Small intestine (tissue), 7 donors: ENCODE results near the gene MANSC4. TPM values are rescaled to one million over a fixed set of nuclear protein-coding genes. Genes with fewer than 3 reads are reported as not detected.
A peak's percentile ranks its signal among the peaks of the same experiment; 100 is the strongest.
"Not testable (repeated sequence)": the region's sequence is repeated elsewhere in the genome, so short reads cannot be mapped to it uniquely, and the experiment has no call there.

Experiments used
- DNase-seq, 2 donors: peaks; one replicate each; pipeline versions ENCODE4 v3.0.0 to v3.0.0-alpha.2; 2013
- FAIRE-seq: peaks from 2 replicates; lab custom pipeline; 2012; peaks lifted over from hg19 to GRCh38; lab: Jason Lieb, UNC
- H3K27ac ChIP-seq, 3 donors: one replicate each; pipeline ENCODE4 v1.5.1; 2013; ENCODE audit warnings: low read length in 2 of 3, mild to moderate bottlenecking in 2 of 3, control low read depth in 1 of 3, inconsistent platforms in 1 of 3, low read depth in 1 of 3, moderate library complexity in 1 of 3
- H3K27me3 ChIP-seq, 3 donors: one replicate each; pipeline ENCODE4 v1.6.1; 2013; ENCODE audit warnings: low read length in 3 of 3, inconsistent platforms in 1 of 3; ENCODE audit not compliant: control insufficient read depth in 3 of 3, insufficient read depth in 3 of 3
- H3K36me3 ChIP-seq, 3 donors: one replicate each; pipeline ENCODE4 v1.6.1; 2013; ENCODE audit warnings: low read length in 3 of 3, inconsistent platforms in 1 of 3, low read depth in 1 of 3, mild to moderate bottlenecking in 1 of 3, moderate library complexity in 1 of 3; ENCODE audit not compliant: control insufficient read depth in 3 of 3, insufficient read depth in 2 of 3
- H3K4me1 ChIP-seq, 3 donors: one replicate each; pipeline ENCODE4 v1.6.1; 2013; ENCODE audit warnings: low read length in 2 of 3, inconsistent platforms in 1 of 3, low read depth in 1 of 3, mild to moderate bottlenecking in 1 of 3, moderate library complexity in 1 of 3; ENCODE audit not compliant: control insufficient read depth in 3 of 3, insufficient read depth in 2 of 3
- H3K4me3 ChIP-seq, 3 donors: one replicate each; pipeline ENCODE4 v1.5.1; 2013; ENCODE audit warnings: low read length in 3 of 3, control low read depth in 1 of 3, inconsistent platforms in 1 of 3, low read depth in 1 of 3, mild to moderate bottlenecking in 1 of 3, moderate library complexity in 1 of 3
- H3K9me3 ChIP-seq, 2 donors: one replicate each; pipeline ENCODE4 v1.6.1; 2013; ENCODE audit warnings: low read depth in 1 of 2, low read length in 1 of 2; ENCODE audit not compliant: control insufficient read depth in 2 of 2, insufficient read depth in 1 of 2
- WGBS, 3 donors: extraction: QIAGEN DNeasy Blood & Tissue Kit; methylation state at CpG; one replicate each; pipeline ENCODE4 v1.1.7; 2013; 5-methylcytosine and 5-hydroxymethylcytosine counted together
- polyA plus RNA-seq, 4 donors: library from polyadenylated mRNA; stranded (reverse) in 3 of 4; unstranded in 1 of 4; fragments of 200-250 nt in 3 of 4; fragments of 120-200 nt in 1 of 4; gene quantifications; one replicate each; pipeline versions ENCODE4 v1.2.1 to v1.2.3, GENCODE V29; 2013
- donor health status: healthy with polysubstance abuse.
- donor health status: control.
- donor health status: control.
- donor health status: Bipolar disorder and iron deficiency.
- donor health status: healthy.

The MANSC4 gene
- polyA plus RNA-seq, 4 donors: 0.06 TPM; not detected in 3

GRCh38 chr12:27756670-27757195, 23.3 kb downstream of the MANSC4 start:
- H3K4me3 ChIP-seq: no peak overlapping the region
- FAIRE-seq (no peak), DNase-seq (peak in 1 of 2 donors; percentile 46)
- peak overlapping the region in 1 of 3 donors; percentile 65 for H3K27ac ChIP-seq
- peaks cover 0 to 6% (median 0%) of the 10 kb centered on the region in 3 donors for H3K36me3 ChIP-seq
- H3K27me3 ChIP-seq: no peaks in the 10 kb centered on the region
- peaks cover 0 to 26% (median 6%) of the 10 kb centered on the region in 3 donors for H3K4me1 ChIP-seq
- H3K9me3 ChIP-seq: no peaks in the 10 kb centered on the region
- 79 to 88% (median 81%) methylated on average over 7 of the region's 7 CpGs for WGBS, 3 donors

DNA sequence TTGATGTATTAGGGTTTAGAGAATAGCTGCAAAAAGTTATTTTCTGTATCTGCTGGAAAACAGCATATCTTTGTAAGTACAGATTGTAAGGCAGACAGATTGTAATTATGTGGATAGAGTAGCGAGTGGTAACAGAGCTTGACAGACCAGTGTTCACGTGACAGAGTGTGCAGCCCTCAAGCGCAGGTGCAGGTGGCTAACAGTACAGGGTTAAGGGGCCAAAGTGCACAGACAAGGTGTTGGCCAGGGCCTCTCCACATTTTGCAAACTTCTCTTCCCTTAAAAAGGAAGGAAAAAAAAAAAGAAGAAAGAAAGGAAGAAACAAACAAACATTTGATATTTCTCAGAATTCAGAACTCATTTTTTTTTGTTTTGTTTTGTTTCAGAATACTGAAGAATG, 25.2 kb downstream of the MANSC4 start:
- Histone ChIP-seq H3K9me3 (no peaks in the 10 kb centered on the region), H3K27ac (peak overlapping the region in 1 of 3 donors; percentile 53)
- 6 to 64% (median 25%) methylated on average over 3 of the region's 3 CpGs for WGBS, 3 donors

GRCh38 chr12:27751386-27752047, 28.5 kb downstream of the MANSC4 start:
- peak; percentile 51 to 92 for DNase-seq

More for the DNA sequence above, 25.2 kb downstream of the MANSC4 start:
- H3K4me1 ChIP-seq: peaks cover 0 to 26% (median 6%) of the 10 kb centered on the region in 3 donors
- no peaks in the 10 kb centered on the region for H3K27me3 ChIP-seq
- DNase-seq: peak; percentile 80 to 82
- peaks cover 0 to 15% (median 0%) of the 10 kb centered on the region in 3 donors for H3K36me3 ChIP-seq
- no peak overlapping the region for H3K4me3 ChIP-seq
- FAIRE-seq: no peak

DNA sequence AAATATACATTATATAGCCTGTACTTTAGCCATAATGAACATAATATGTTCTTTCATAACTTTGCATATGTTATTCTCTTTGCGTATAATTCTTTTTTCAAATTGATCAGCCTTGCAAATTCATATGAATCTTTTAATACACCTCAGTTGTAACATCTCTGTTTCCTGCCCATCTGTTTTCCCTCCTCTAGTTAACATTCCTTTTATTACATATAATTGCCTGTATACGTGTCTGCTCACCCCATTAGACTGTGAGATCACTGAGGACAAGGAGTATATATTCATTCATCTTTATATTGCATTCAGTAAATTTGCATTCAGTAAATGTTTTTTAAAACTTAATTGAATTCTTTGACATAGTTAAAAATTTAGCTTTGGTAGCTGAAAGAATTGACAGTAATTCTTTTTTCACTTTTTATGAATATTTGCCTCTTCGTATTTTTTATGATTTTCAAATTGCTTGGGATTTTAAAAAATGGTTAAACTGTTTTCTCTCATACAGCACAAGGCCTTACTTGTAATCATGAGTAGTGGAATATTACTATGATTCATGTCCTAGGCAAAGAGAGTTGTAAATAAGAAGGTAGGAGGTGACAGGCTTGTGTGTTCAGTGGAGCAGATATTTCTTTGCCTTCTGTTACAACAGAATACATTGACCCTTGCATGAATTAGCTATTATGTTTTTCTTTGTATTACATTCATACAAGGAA, 32.8 kb downstream of the MANSC4 start:
- Histone ChIP-seq H3K27me3 (no peaks in the 10 kb centered on the region), H3K27ac (peak overlapping the region in 2 of 3 donors; percentile 28 to 83), H3K9me3 (no peaks in the 10 kb centered on the region), H3K4me1 (peaks cover 0 to 7% (median 6%) of the 10 kb centered on the region in 3 donors), H3K4me3 (no peak overlapping the region), H3K36me3 (peaks cover 0 to 26% (median 2%) of the 10 kb centered on the region in 3 donors)
- 74 to 87% (median 76%) methylated on average over 3 of the region's 3 CpGs for WGBS, 3 donors
- FAIRE-seq: no peak
- DNase-seq: peak in 1 of 2 donors; percentile 23

More at GRCh38 chr12:27751386-27752047, 28.5 kb downstream of the MANSC4 start:
- H3K36me3 ChIP-seq: peaks cover 0 to 19% (median 0%) of the 10 kb centered on the region in 3 donors
- peak overlapping the region; percentile 27 to 76 (median 65) for H3K27ac ChIP-seq
- peaks cover 0 to 25% (median 8%) of the 10 kb centered on the region in 3 donors for H3K4me1 ChIP-seq
- H3K27me3 ChIP-seq: no peaks in the 10 kb centered on the region
- no peak overlapping the region for H3K4me3 ChIP-seq
- no peaks in the 10 kb centered on the region for H3K9me3 ChIP-seq
- no peak for FAIRE-seq
- 50 to 81% (median 57%) methylated on average over 15 of the region's 15 CpGs for WGBS, 3 donors

- not testable (repeated sequence) for FAIRE-seq, H3K4me1 ChIP-seq, H3K27ac ChIP-seq, H3K4me3 ChIP-seq, H3K9me3 ChIP-seq, H3K27me3 ChIP-seq, DNase-seq
- WGBS, 3 donors: 70 to 100% (median 100%) methylated on average over 1 of the region's 1 CpG
- H3K36me3 ChIP-seq: peaks cover 0 to 18% (median 2%) of the 10 kb centered on the region in 3 donors
Measured at GRCh38 chr12:27745734-27746133, 34.3 kb downstream of the MANSC4 start.

- Histone ChIP-seq H3K27me3 (no peaks in the 10 kb centered on the region), H3K4me3 (no peak overlapping the region), H3K36me3 (peaks cover 0 to 22% (median 4%) of the 10 kb centered on the region in 3 donors), H3K4me1 (peaks cover 0 to 2% (median 2%) of the 10 kb centered on the region in 3 donors), H3K9me3 (no peaks in the 10 kb centered on the region), H3K27ac (no peak overlapping the region)
- 95 to 99% (median 97%) methylated on average over 5 of the region's 5 CpGs for WGBS, 3 donors
- FAIRE-seq (no peak), DNase-seq (no peak)
Measured at GRCh38 chr12:27743601-27744000, 36.4 kb downstream of the MANSC4 start.

DNA sequence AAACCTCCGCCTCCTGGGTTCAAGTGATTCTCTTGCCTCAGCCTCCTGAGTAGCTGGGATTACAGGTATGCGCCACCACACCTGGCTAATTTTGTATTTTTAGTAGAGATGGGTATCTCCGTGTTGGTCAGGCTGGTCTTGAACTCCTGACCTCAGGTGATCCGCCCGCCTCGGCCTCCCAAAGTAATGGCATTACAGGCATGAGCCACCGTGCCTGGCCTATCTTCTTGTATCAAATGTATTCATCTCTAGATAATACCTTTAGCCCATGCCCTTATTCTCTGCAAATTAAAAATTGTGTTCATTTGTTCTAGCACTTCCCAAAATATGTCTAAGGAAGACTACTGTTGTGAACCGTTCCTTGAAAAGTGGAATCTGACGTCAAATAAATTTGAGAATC, 45.7 kb downstream of the MANSC4 start:
- H3K36me3 ChIP-seq: peaks cover 2 to 22% (median 5%) of the 10 kb centered on the region in 3 donors
- not testable (repeated sequence) for H3K4me1 ChIP-seq, FAIRE-seq, DNase-seq, H3K9me3 ChIP-seq, H3K4me3 ChIP-seq, H3K27me3 ChIP-seq, H3K27ac ChIP-seq
- WGBS, 3 donors: 91 to 96% (median 93%) methylated on average over 9 of the region's 9 CpGs

GRCh38 chr12:27733791-27734190, 46.2 kb downstream of the MANSC4 start:
- DNase-seq: no peak
- no peak for FAIRE-seq

More at GRCh38 chr12:27733791-27734190, 46.2 kb downstream of the MANSC4 start:
- Histone ChIP-seq H3K9me3 (no peaks in the 10 kb centered on the region), H3K27ac (no peak overlapping the region), H3K4me1 (no peaks in the 10 kb centered on the region), H3K36me3 (peaks cover 2 to 19% (median 5%) of the 10 kb centered on the region in 3 donors), H3K4me3 (no peak overlapping the region), H3K27me3 (no peaks in the 10 kb centered on the region)
- WGBS, 3 donors: 91 to 98% (median 94%) methylated on average over 1 of the region's 1 CpG
